H1 (cell line): ENCODE measurements around the gene C1orf174. TPM values are rescaled to one million over a fixed set of nuclear protein-coding genes. Genes with fewer than 3 reads are reported as not detected.

Source experiments
- CTCF ChIA-PET: fragments of 300-600 bp; sonication (Branson Sonifier 250); formaldehyde crosslinking; loops from one replicate; lab custom pipeline; 2021; ENCODE audit not compliant: partially characterized antibody; lab: Charles Lee
- POLR2A ChIA-PET: fragments of 300-600 bp; sonication (Branson Sonifier 250); formaldehyde crosslinking; loops from one replicate; lab custom pipeline; 2021; ENCODE audit warnings: inconsistent platforms; ENCODE audit not compliant: partially characterized antibody; lab: Charles Lee
- DNase-seq, 2 experiments: peaks; one replicate each; pipeline versions ENCODE4 v3.0.0 to v3.0.0-alpha.2; 2010 to 2022; ENCODE audit warnings: low spot score in 2 of 2, low read depth in 1 of 2, mixed read lengths in 1 of 2
- FAIRE-seq: peaks from 2 replicates; lab custom pipeline; 2011; peaks lifted over from hg19 to GRCh38; lab: Jason Lieb, UNC
- H2AFZ ChIP-seq: 2 replicates; pipeline ENCODE4 v1.8.1; 2012; ENCODE audit warnings: low read length, inconsistent platforms
- H2AK5ac ChIP-seq: 2 replicates; pipeline ENCODE4 v1.6.1; 2013; ENCODE audit warnings: low read depth, low read length
- H2BK120ac ChIP-seq: replicated peaks from 2 replicates; pipeline ENCODE3; 2013; ENCODE audit warnings: low read depth, low read length, inconsistent platforms
- H2BK12ac ChIP-seq: 2 replicates; pipeline ENCODE4 v1.6.1; 2013; ENCODE audit warnings: low read depth, low read length
- H2BK15ac ChIP-seq: 2 replicates; pipeline ENCODE4 v1.6.1; 2013; ENCODE audit warnings: low read length
- H2BK20ac ChIP-seq: 2 replicates; pipeline ENCODE4 v1.6.1; 2013; ENCODE audit warnings: low read length
- H2BK5ac ChIP-seq: 2 replicates; pipeline ENCODE4 v1.6.1; 2013; ENCODE audit warnings: low read depth, low read length
- H3K14ac ChIP-seq: 2 replicates; pipeline ENCODE4 v1.6.1; 2013; ENCODE audit warnings: inconsistent platforms; ENCODE audit not compliant: insufficient read length
- H3K18ac ChIP-seq: 2 replicates; pipeline ENCODE4 v1.6.1; 2013; ENCODE audit warnings: low read length; ENCODE audit errors: extremely low read depth
- H3K23ac ChIP-seq: 2 replicates; pipeline ENCODE4 v1.6.1; 2013; ENCODE audit warnings: inconsistent platforms; ENCODE audit not compliant: insufficient read length
- H3K23me2 ChIP-seq: 2 replicates; pipeline ENCODE4 v1.6.1; 2013; ENCODE audit warnings: low read depth, low read length
- H3K27ac ChIP-seq: 2 replicates; pipeline ENCODE4 v1.6.1; 2011; ENCODE audit warnings: low read depth, low read length, inconsistent platforms
- H3K27me3 ChIP-seq, 4 experiments: replicated peaks in 1 of 4; 1 replicate in 1 of 4; 2 replicates in 3 of 4; pipeline versions ENCODE4 v1.6.1 to v1.8.1; 2011 to 2013; ENCODE audit warnings: low read length in 3 of 4, mild to moderate bottlenecking in 3 of 4, inconsistent platforms in 2 of 4, mixed read lengths in 2 of 4, moderate library complexity in 1 of 4; ENCODE audit not compliant: control insufficient read depth in 3 of 4, insufficient read depth in 3 of 4; ENCODE audit errors: extremely low read depth in 1 of 4
- H3K36me3 ChIP-seq, 4 experiments: 2 replicates each; pipeline versions ENCODE4 v1.6.1 to v1.8.1; 2011 to 2013; ENCODE audit warnings: mild to moderate bottlenecking in 4 of 4, low read length in 3 of 4, moderate library complexity in 2 of 4, control low read depth in 1 of 4, inconsistent platforms in 1 of 4; ENCODE audit not compliant: insufficient read depth in 4 of 4, control insufficient read depth in 2 of 4
- H3K4ac ChIP-seq: replicated peaks from 2 replicates; pipeline ENCODE3; 2013; ENCODE audit warnings: low read length, low read depth, mixed read lengths, inconsistent platforms; ENCODE audit not compliant: insufficient read length
- H3K4me1 ChIP-seq, 4 experiments: replicated peaks in 1 of 4; 1 replicate in 1 of 4; 2 replicates in 3 of 4; pipeline versions ENCODE4 v1.6.1 to v1.8.1; 2011 to 2013; ENCODE audit warnings: low read length in 3 of 4, inconsistent platforms in 2 of 4, mixed read lengths in 1 of 4; ENCODE audit not compliant: insufficient read depth in 4 of 4, control insufficient read depth in 3 of 4
- H3K4me2 ChIP-seq, 2 experiments: 2 replicates each; pipeline versions ENCODE4 v1.6.1 to v1.8.1; 2011 to 2013; ENCODE audit warnings: low read depth in 2 of 2, low read length in 2 of 2, control low read depth in 1 of 2, inconsistent platforms in 1 of 2, mild to moderate bottlenecking in 1 of 2; ENCODE audit not compliant: insufficient read depth in 1 of 2
- H3K4me3 ChIP-seq, 4 experiments: fragments of 200-600, 300-600 bp in 1 of 4; sonication (generic), shearing (Covaris generic), sonication (Bioruptor Twin) in 1 of 4; 2 replicates each; pipeline versions ENCODE4 v1.5.1 to v1.8.1; 2011 to 2016; ENCODE audit warnings: low read length in 4 of 4, low read depth in 3 of 4, control low read depth in 2 of 4, inconsistent platforms in 2 of 4, mild to moderate bottlenecking in 2 of 4, mixed read lengths in 1 of 4, moderate library complexity in 1 of 4; ENCODE audit not compliant: insufficient read depth in 2 of 4; ENCODE audit errors: extremely low read depth in 1 of 4
- H3K56ac ChIP-seq: replicated peaks from 2 replicates; pipeline ENCODE3; 2013; ENCODE audit warnings: low read depth, mild to moderate bottlenecking, mixed read lengths, low read length, inconsistent platforms; ENCODE audit not compliant: insufficient read length
- H3K79me1 ChIP-seq: 2 replicates; pipeline ENCODE4 v1.6.1; 2013; ENCODE audit warnings: low read depth, low read length, control low read depth
- H3K79me2 ChIP-seq, 2 experiments: 2 replicates each; pipeline versions ENCODE4 v1.6.1 to v1.8.1; 2012 to 2013; ENCODE audit warnings: low read length in 2 of 2, mild to moderate bottlenecking in 2 of 2, inconsistent platforms in 1 of 2; ENCODE audit not compliant: insufficient read depth in 2 of 2, control insufficient read depth in 1 of 2
- H3K9ac ChIP-seq, 4 experiments: replicated peaks in 1 of 4; 1 replicate in 1 of 4; 2 replicates in 3 of 4; pipeline versions ENCODE4 v1.6.1 to v1.8.1; 2011 to 2013; ENCODE audit warnings: low read depth in 3 of 4, low read length in 3 of 4, control low read depth in 2 of 4, mild to moderate bottlenecking in 2 of 4, moderate library complexity in 2 of 4, inconsistent platforms in 1 of 4; ENCODE audit errors: extremely low read depth in 1 of 4
- H3K9me3 ChIP-seq, 2 experiments: 2 replicates each; pipeline versions ENCODE4 v1.6.1 to v1.8.1; 2012 to 2013; ENCODE audit warnings: mild to moderate bottlenecking in 2 of 2, moderate library complexity in 2 of 2, control low read depth in 1 of 2, inconsistent platforms in 1 of 2, low read depth in 1 of 2, low read length in 1 of 2, mixed read lengths in 1 of 2; ENCODE audit not compliant: insufficient read depth in 2 of 2
- H4K20me1 ChIP-seq, 2 experiments: replicated peaks in 1 of 2; 2 replicates each; pipeline versions ENCODE3 to v1.8.1; 2011 to 2013; ENCODE audit warnings: inconsistent platforms in 2 of 2, low read length in 2 of 2, mild to moderate bottlenecking in 1 of 2; ENCODE audit not compliant: insufficient read depth in 2 of 2, control insufficient read depth in 1 of 2
- H4K5ac ChIP-seq: 2 replicates; pipeline ENCODE4 v1.6.1; 2013; ENCODE audit warnings: low read length, low read depth, mixed read lengths, inconsistent platforms; ENCODE audit not compliant: insufficient read length
- H4K8ac ChIP-seq: 2 replicates; pipeline ENCODE4 v1.8.0; 2013; ENCODE audit warnings: mild to moderate bottlenecking, moderate library complexity, low read length, inconsistent platforms; ENCODE audit not compliant: insufficient read depth; ENCODE audit errors: extremely low read depth
- H4K91ac ChIP-seq: replicated peaks from 2 replicates; pipeline ENCODE3; 2013; ENCODE audit warnings: low read length, mixed read lengths, inconsistent platforms; ENCODE audit not compliant: insufficient read length
- ASH2L ChIP-seq: fragments of 200-600, 300-600 bp; sonication (generic); IDR thresholded peaks from one replicate; pipeline ENCODE4 v1.7.1; 2017; ENCODE audit warnings: low read length
- ATF3 ChIP-seq: IDR thresholded peaks from 2 replicates; pipeline ENCODE4 v1.6.1; 2011; ENCODE audit warnings: low read depth, mild to moderate bottlenecking, low read length; ENCODE audit not compliant: insufficient read depth
- CTCF ChIP-seq, 3 experiments: IDR thresholded peaks; 1 replicate in 2 of 3; 2 replicates in 1 of 3; pipeline versions ENCODE4 v1.5.1 to v1.6.1; 2011; ENCODE audit warnings: low read length in 3 of 3, mild to moderate bottlenecking in 3 of 3, inconsistent platforms in 2 of 3, low read depth in 1 of 3, moderate library complexity in 1 of 3; ENCODE audit not compliant: insufficient read depth in 1 of 3; ENCODE audit errors: control extremely low read depth in 1 of 3
- EP300 ChIP-seq, 2 experiments: IDR thresholded peaks; 1 replicate in 1 of 2; 2 replicates in 1 of 2; pipeline ENCODE4 v1.6.1; 2011 to 2012; ENCODE audit warnings: low read depth in 2 of 2, low read length in 2 of 2, mild to moderate bottlenecking in 2 of 2, borderline replicate concordance in 1 of 2, inconsistent platforms in 1 of 2, moderate library complexity in 1 of 2
- JUND ChIP-seq: IDR thresholded peaks from 2 replicates; pipeline ENCODE4 v1.6.1; 2011; ENCODE audit warnings: mild to moderate bottlenecking, improper control_type of control experiment, low read length
- KDM4A ChIP-seq: IDR thresholded peaks from one replicate; pipeline ENCODE4 v1.7.1; 2012; ENCODE audit warnings: low read depth, mild to moderate bottlenecking, moderate library complexity, low read length, inconsistent platforms; ENCODE audit not compliant: severe bottlenecking
- SIN3A ChIP-seq, 2 experiments: IDR thresholded peaks in 1 of 2; conservative IDR thresholded peaks in 1 of 2; 2 replicates each; pipeline ENCODE4 v1.6.1; 2011 to 2012; ENCODE audit warnings: low read length in 2 of 2, improper control_type of control experiment in 1 of 2, low read depth in 1 of 2, mild to moderate bottlenecking in 1 of 2
- SIRT6 ChIP-seq: IDR thresholded peaks from one replicate; pipeline ENCODE4 v1.7.1; 2012; ENCODE audit warnings: low read length, inconsistent platforms
- SP2 ChIP-seq: IDR thresholded peaks from 2 replicates; pipeline ENCODE4 v1.6.1; 2012; ENCODE audit warnings: mild to moderate bottlenecking, low read length, inconsistent platforms
- SP4 ChIP-seq: IDR thresholded peaks from 2 replicates; pipeline ENCODE4 v1.6.1; 2012; ENCODE audit warnings: low read length, inconsistent platforms
- SUZ12 ChIP-seq: fragments of 200-600 bp; sonication (generic); IDR thresholded peaks from 2 replicates; pipeline ENCODE4 v1.6.1; 2012; ENCODE audit warnings: mild to moderate bottlenecking, inconsistent platforms, low read length, moderate library complexity, mixed read lengths
- YY1 ChIP-seq: IDR thresholded peaks from 2 replicates; pipeline ENCODE4 v1.6.1; 2011; ENCODE audit warnings: low read depth, mild to moderate bottlenecking, low read length
- WGBS, 2 experiments: shearing (Covaris generic) in 1 of 2; methylation state at CpG; one replicate each; pipeline versions ENCODE4 v1.1.6 to v1.1.7; 2013 to 2015; ENCODE audit warnings: low lambda C conversion rate in 2 of 2, mixed read lengths in 2 of 2, inconsistent platforms in 1 of 2, low coverage in 1 of 2, missing lambda C conversion rate in 1 of 2; ENCODE audit not compliant: insufficient replicate concordance in 2 of 2, insufficient coverage in 1 of 2, insufficient read length in 1 of 2; ENCODE audit errors: extremely low coverage in 1 of 2, missing lambda C conversion rate in 1 of 2; 5-methylcytosine and 5-hydroxymethylcytosine counted together
- polyA plus RNA-seq, 7 experiments: library from polyadenylated mRNA; depleted of rRNA in 3 of 7; stranded (reverse) in 5 of 7; unstranded in 2 of 7; fragments of >200 nt in 5 of 7; fragments of 200-250 nt in 2 of 7; gene quantifications; 1 replicate in 5 of 7; 2 replicates in 1 of 7; 4 replicates in 1 of 7; pipeline versions ENCODE4 v1.2.1 to v1.2.3, GENCODE V29; 2011 to 2013; ENCODE audit warnings: missing spikeins in 2 of 7, mixed read lengths in 2 of 7
- total RNA-seq: library from RNA; stranded (reverse); fragmentation: NEBNext Ultra II Directional; extraction: Animal tissue kit (Norgen Biotek cat#: 25700); gene quantifications from 2 replicates; pipeline ENCODE4 v1.2.1, GENCODE V29; 2021

Gene C1orf174
- total and polyA plus RNA-seq, 2 of the 8 experiments (the other 6 are each of a cell fraction or from before 2014, with no cell fraction given), result 28.4 to 32.4 TPM

GRCh38 chr1:3881193-3881480, 18.9 kb downstream of the C1orf174 start:
- 96% methylated on average over 5 of the region's 5 CpGs; no CpG with 5 or more reads in 1 of the 2 experiments for WGBS, 2 experiments
- DNase-seq (no peak), FAIRE-seq (no peak)
- H2BK120ac ChIP-seq, result no peak overlapping the region
- no peak overlapping the region for H2BK15ac ChIP-seq
- no peak overlapping the region for H3K56ac ChIP-seq
- H3K23me2 ChIP-seq, result no peaks in the 10 kb centered on the region
- H2AK5ac ChIP-seq, result no peak overlapping the region
- no peaks in the 10 kb centered on the region for H3K4me1 ChIP-seq
- no peak overlapping the region for H4K91ac ChIP-seq
- no peak overlapping the region for H4K8ac ChIP-seq
- H3K79me2 ChIP-seq, result no peaks in the 10 kb centered on the region
- no peaks in the 10 kb centered on the region for H3K27me3 ChIP-seq
- CTCF ChIA-PET, result no interaction called here
- H3K4me2 ChIP-seq, result no peak overlapping the region
- H3K9ac ChIP-seq, result no peak overlapping the region
- peaks cover 0 to 9% of the 10 kb centered on the region in 2 experiments; a peak in 1 of 4 replicates for H3K9me3 ChIP-seq
- H2AFZ ChIP-seq, result no peak overlapping the region
- no peak overlapping the region for H4K5ac ChIP-seq
- no peak overlapping the region for H3K27ac ChIP-seq
- no peak overlapping the region for H3K4me3 ChIP-seq
- POLR2A ChIA-PET, result interaction anchor here (1.8 kb wide), 1 partner anchor 19 kb away, joined by 4 read pairs; the partner anchor contains the start of gene C1orf174
- H3K23ac ChIP-seq, result no peak overlapping the region
- no peak overlapping the region for H2BK12ac ChIP-seq
- peaks cover 0 to 2% of the 10 kb centered on the region in 2 experiments for H4K20me1 ChIP-seq
- H3K14ac ChIP-seq, result no peak overlapping the region
- H3K79me1 ChIP-seq, result no peaks in the 10 kb centered on the region
- no peak overlapping the region for H3K18ac ChIP-seq
- no peak overlapping the region for H3K4ac ChIP-seq
- H2BK20ac ChIP-seq, result no peak overlapping the region
- H3K36me3 ChIP-seq, result no peaks in the 10 kb centered on the region
- no peak overlapping the region for H2BK5ac ChIP-seq
- TF ChIP-seq SIRT6 (no peak), ASH2L (no peak), SIN3A (conservative IDR thresholded peaks at IDR 0.05 in 1 of 2, IDR thresholded peaks at IDR 0.05 in 1 of 2; ENCODE audit: low read depth in 1 of 2, low read length in 2 of 2) (no peak), KDM4A (no peak), SP4 (no peak), JUND (no peak), YY1 (no peak), SUZ12 (no peak), EP300 (IDR thresholded peaks at IDR 0.05; ENCODE audit: borderline replicate concordance in 1 of 2, low read depth in 2 of 2, low read length in 2 of 2) (no peak), ATF3 (no peak), SP2 (no peak), CTCF (IDR thresholded peaks at IDR 0.05; ENCODE audit: control extremely low read depth in 1 of 3, insufficient read depth in 1 of 3, low read depth in 1 of 3, low read length in 3 of 3) (no peak)
